EH (cell line): ENCODE results near the gene OR4F15.

Experiments used
- DNase-seq: peaks from one replicate; pipeline ENCODE4 v3.0.0-alpha.2; 2015; ENCODE audit warnings: low read depth

Gene OR4F15

DNA sequence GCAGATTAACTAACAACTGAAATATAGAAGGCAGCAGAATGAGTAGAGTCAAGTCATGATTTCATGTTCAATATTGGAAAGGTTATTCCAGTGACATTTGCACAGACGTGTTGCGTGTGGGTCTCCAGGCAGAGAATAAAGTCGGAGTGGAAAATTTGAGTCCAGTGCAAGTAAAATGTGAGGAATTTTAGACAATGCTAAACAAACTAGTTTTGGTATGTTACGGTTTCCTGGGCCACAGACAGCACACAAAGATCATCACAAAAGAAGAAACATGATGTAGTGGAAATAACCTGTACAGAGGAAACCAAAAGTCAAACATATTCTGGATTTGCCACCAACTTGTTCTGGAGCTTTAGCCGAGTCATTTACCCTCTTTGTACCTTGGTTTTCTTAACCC is 8.3 kb upstream of the OR4F15 start:
- peak; percentile 68 for DNase-seq

DNA sequence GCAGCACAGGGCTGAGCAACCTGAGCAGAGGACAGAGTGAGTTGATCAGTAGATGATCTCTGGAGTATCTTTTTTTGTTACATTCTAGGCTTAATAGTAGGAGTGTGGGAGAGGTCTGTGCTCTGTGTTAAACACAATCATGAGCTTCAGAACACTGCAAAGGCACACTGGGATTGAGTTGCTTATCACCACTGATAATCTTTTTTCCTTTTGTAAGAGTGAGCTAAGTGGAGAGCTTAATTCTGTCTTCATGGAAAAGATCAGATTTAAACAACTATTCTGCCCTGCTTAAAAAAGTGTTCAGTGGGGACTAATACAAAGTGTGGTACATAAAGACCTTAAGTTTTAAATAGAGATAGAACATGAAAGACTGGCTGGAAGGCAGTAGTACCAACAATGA is 7.6 kb upstream of the OR4F15 start:
- DNase-seq = no peak

- no peak for DNase-seq
Measured at GRCh38 chr15:101804941-101805340, 7.1 kb upstream of the OR4F15 start.

GRCh38 chr15:101805605-101806345 is 6.2 kb upstream of the OR4F15 start:
- DNase-seq = no peak

DNA sequence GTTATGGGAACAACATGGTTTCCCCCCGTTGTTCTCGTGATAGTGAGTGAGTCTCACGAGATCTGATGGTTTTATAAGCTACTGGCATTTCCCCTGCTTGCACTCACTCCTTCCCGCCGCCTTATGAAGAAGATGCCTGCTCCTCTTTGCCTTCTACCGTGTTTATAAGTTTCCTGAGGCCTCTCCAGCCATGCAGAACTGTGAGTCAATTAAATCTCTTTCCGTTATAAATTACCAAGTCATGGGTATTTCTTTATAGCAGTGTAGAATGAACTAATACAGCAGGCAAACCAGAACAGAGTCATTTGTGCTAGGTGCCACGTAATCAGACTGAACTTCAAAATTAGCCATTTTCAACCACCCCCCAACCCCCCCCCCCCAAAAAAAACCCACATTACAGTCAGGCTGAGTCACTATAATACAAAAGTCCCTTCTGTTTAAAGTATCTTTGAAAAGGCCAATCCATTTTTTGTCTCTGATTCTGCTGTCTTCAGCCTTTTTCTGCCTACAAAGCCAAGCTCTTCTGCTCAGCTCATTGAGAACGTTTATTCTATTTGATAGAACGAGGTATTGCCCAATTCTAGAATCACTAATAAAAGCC is 4.6 kb upstream of the OR4F15 start:
- DNase-seq = peak; percentile 83

DNA sequence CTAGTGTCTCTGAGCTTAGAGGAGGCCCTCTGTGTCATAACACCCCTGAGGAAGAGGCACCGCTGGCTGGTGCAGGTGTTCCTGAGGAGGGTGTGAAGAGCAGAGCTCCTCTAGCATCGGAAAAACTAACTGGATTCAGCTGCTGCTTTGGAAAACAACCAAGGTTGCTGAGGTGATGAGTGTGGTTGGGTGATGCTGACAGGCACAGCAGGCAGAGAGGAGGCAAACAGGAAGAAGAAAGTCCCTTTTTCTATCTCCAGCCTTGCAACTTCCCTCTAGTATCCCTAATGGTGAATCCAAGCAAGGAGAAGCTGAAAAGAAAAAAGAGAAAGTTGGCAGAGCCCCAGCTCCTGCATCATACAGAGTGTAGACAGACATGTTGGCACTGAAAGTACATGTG is 3.8 kb upstream of the OR4F15 start:
- peak; percentile 61 for DNase-seq

DNA sequence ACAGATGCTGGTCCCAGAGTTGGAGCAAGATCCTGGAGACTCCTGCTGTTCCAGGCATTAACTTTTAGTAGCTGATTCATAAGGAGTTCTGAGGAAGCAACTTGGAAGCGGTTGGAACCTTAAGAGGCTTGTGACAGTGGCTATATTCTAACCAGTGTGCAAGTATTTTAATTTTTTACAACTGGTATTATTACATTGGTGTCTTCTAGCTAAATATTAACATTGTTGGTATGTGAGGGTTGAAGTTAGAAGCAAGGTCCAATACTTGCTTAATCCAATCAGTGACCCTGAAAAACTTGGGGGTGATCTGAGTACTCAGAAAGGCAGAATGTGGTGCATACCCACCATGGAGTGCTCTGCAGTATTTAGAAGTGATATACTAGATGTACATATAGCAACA is 1.5 kb upstream of the OR4F15 start:
- no peak for DNase-seq

GRCh38 chr15:101810876-101811275 is 1.1 kb upstream of the OR4F15 start:
- DNase-seq = no peak

DNA sequence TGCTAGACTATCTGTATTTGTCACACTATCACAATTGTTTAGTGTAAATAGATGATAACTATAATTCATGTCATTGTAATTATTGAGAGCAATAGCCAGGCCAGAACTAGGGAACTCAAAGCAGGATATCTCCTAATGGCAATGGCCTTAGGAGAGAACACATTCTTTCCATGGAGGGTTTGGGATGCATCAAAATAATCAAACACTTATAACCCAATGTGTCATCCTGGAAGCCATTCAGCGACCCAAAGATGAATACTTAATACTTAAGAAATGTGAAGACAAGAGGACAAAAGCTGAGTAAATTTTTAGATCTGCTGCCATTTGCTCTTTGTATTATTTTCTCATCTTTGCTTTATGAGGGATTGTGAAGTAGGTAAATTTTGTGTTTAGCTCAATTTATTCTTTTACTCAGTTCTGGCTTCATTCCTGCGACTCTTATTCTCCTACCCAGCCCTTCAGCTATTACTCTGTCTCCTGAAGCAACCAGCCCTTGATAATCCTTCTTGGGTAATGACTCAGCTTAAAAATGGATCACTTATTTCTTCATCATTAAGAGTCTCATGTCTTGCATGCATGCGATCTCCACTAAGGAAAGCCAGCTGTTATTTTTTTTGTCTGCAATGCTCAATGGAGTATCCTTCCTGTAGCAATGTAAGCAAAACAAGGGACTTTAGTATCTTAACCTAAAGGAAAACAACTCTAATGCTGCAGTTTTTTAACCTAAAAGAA is 2.0 kb downstream of the OR4F15 start:
- DNase-seq = peak; percentile 53

- no peak for DNase-seq
Measured at GRCh38 chr15:101820781-101821180, 8.8 kb downstream of the OR4F15 start.

DNA sequence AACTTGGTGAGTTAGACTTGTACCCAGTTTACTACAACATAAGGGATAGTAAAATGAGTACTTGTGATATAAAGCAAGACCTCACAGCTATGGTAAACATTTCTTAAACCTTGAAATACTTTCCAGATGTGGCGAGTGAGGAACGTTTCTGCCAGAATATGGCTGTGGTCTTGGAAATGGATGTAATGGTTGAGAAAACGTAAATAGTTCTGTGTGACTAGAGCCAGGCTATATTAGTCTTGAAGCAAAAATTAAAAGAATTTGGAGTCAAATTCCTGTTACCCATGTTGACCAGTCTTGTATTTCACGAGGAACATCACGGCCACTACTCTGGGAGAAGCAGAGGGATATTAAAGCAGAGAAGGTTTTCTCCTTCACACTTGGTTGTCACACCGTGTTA is 15.3 kb downstream of the OR4F15 start:
- DNase-seq = peak; percentile 85

- no peak for DNase-seq
Measured at GRCh38 chr15:101828774-101829173, 16.8 kb downstream of the OR4F15 start.

DNA sequence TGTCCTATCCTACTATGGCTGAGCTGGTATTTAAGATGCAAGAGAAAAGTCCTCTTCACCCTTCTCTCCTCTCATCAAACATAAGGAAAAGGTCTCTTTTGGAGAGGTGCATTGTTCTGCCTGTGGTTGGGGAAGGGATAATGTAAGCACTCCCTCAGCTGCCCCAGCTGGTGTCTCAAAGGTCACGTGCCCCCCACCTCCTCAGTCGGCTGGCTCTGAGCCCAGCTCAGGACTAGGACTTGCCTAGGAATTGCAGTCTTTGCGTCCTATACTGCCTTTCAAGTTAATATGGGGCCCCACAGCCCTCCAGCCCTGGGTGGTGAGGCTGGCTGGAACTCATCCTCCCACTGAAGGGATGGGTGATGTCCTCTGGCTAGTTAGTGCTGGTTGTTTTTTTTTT is 29.7 kb downstream of the OR4F15 start:
- no peak for DNase-seq

DNA sequence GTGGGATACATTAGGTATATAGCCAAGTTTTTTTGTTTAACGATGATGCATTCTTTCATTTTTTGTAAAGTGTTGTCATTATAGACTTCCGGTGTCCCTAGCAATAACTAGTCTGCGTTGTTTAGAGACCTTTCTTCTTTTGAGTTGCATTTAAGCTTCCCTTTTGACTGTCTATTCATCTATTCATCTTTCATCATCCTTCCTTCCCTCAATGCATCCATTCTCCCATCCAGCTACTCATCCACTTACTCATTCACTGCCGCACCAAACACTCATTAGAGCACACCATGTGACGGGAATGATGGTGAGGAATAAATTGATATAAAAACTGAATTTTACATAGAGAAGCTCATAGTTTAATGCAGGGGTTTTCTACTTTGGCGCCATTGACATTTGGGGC is 32.9 kb downstream of the OR4F15 start:
- DNase-seq = no peak

DNA sequence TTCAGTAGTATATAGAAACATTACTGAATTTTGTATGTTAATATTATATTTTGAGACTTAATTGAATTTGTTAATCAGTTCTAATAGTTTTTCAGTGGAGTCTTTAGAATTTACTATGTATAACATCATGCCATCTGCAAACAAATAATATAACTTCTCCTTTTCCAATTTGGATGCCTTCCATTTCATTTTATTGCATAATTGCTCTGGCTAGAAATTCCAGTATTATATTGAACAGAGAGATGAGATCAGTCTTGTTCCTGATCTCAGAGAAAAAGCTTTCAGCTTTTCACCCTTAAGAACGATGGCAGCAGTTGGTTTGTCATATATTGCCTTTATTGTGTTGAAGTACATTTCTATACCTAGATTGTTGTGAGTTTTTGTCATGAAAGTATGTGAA is 40.4 kb downstream of the OR4F15 start:
- no peak for DNase-seq
